ENCODE results near the gene GPR82. TPM values are rescaled to one million over a fixed set of nuclear protein-coding genes. Genes with fewer than 3 reads are reported as not detected.
"Not testable (repeated sequence)": the region's sequence is repeated elsewhere in the genome, so short reads cannot be mapped to it uniquely, and the experiment has no call there.

Gene GPR82, protein sequence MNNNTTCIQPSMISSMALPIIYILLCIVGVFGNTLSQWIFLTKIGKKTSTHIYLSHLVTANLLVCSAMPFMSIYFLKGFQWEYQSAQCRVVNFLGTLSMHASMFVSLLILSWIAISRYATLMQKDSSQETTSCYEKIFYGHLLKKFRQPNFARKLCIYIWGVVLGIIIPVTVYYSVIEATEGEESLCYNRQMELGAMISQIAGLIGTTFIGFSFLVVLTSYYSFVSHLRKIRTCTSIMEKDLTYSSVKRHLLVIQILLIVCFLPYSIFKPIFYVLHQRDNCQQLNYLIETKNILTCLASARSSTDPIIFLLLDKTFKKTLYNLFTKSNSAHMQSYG
- total RNA-seq (under 1 TPM; 0.39 to 0.89 TPM), polyA plus RNA-seq (0.59 TPM)

GRCh38 chrX:41723826-41724225 is at the start of gene GPR82:
TSS of gene GPR82 (plus strand) at chrX:41724181. CDS start at chrX:41727027, 2,846 bp downstream.
- Mint-ChIP-seq H3K9me3 (peaks cover 0 to 7% (median 2%) of the 10 kb centered on the region in 5 donors), H3K27me3 (no peaks in the 10 kb centered on the region), H3K4me3 (peak within 1 kb of the TSS in 4 of 7 donors; percentile 8 to 47 (median 35)), H3K27ac (peak within 1 kb of the TSS in 5 of 8 donors; percentile 10 to 68 (median 33)), H3K4me1 (peaks cover 49 to 65% (median 59%) of the 10 kb centered on the region in 3 donors), H3K36me3 (peaks cover 0 to 8% (median 2%) of the 10 kb centered on the region in 3 donors)
- Histone ChIP-seq H3K27me3 (ENCODE audit: insufficient read depth, low read length, poor library complexity, severe bottlenecking) (no peaks in the 10 kb centered on the region), H3K27ac (ENCODE audit: low read depth, low read length) (no peak within 1 kb of the TSS), H3K4me3 (ENCODE audit: low read length) (no peak within 1 kb of the TSS), H3K36me3 (ENCODE audit: insufficient read depth, low read length) (no peaks in the 10 kb centered on the region), H3K4me1 (ENCODE audit: insufficient read depth, low read length) (peaks cover 24% of the 10 kb centered on the region), H3K9me3 (ENCODE audit: low read length) (no peaks in the 10 kb centered on the region)
- POLR2A ChIA-PET = no interaction called here
- no peak for DNase-seq
- CTCF ChIA-PET = no interaction called here

DNA sequence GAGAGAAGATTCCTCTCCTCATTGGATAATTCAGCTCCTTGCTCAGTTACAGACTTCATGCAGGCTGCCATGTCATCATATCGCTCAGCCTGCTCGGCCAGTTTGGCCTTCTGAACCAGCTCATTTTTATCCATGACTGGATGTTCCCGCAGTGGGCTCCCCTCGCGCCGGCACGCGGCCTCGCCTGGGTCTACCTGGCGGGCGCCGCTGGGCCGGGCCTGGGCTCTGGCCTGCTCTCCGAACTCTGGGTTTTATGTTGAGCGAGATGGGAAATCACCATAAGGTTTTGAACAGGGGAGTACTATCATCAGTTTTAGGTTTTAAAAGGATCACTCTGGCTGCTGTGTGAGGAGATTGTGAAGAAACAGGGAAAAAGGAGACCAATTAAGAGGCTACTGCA is 47.6 kb upstream of the GPR82 start:
- CTCF ChIA-PET = not testable (repeated sequence)

DNA sequence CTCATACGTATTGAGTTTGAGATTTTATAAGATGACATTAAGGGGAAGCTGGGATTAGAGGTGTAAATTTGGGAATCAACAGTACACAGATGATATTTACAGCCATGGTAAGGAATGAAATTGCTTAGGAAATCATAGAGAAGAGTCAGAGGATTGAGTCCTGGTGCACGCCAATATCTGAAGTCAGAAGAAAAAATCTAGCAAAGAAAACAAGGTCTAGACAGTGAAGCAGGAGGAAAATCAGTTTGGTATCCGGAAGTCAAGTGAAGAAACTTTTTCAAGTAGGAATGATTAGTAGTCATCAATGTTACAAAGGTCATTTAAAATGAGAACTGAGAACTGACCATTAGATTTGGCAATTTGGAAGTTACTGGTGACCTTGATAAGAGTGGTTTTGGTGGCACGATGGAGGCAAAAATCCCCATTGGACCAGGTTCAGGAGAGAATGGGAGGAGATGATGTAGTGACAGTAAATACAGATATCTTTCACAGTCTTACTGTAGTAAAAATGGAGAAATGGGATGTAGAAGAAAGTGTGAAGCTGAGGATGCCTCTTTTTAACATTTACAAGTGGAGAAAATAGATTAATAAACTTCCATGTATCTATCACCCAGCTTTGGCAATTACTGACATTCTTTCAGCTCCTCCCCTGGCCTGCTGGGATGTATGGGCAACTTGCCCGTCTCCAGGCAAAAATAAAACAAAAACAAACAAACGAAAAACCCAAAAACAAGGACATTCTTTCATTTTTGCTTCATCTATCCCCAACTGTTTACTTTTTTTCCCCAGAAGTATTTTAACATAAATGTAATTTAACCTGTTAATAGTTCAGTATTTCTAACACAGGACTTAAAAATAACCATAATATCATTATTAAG is 46.6 kb upstream of the GPR82 start:
- H3K4me3 ChIP-seq (ENCODE audit: low read length) = no peak overlapping the region
- Mint-ChIP-seq H3K4me3 (no peak overlapping the region), H3K27ac (peak overlapping the region in 1 of 8 donors; percentile 13), H3K27me3 (peaks cover 0 to 2% of the 10 kb centered on the region in 2 donors), H3K36me3 (peaks cover 0 to 18% (median 4%) of the 10 kb centered on the region in 3 donors), H3K4me1 (peaks cover 5 to 17% (median 9%) of the 10 kb centered on the region in 3 donors), H3K9me3 (no peaks in the 10 kb centered on the region)
- ChIA-PET POLR2A (no interaction called here), CTCF (interaction anchor here (1.1 kb wide), 1 partner anchor 126 kb away, joined by 4 read pairs; no protein-coding TSS in a partner anchor)
- H3K9me3 ChIP-seq (ENCODE audit: low read length) = no peaks in the 10 kb centered on the region
- no peak overlapping the region for H3K27ac ChIP-seq (ENCODE audit: low read depth, low read length)
- no peaks in the 10 kb centered on the region for H3K27me3 ChIP-seq (ENCODE audit: insufficient read depth, low read length, poor library complexity, severe bottlenecking)
- H3K4me1 ChIP-seq (ENCODE audit: insufficient read depth, low read length) = no peaks in the 10 kb centered on the region
- no peak for DNase-seq
- no peaks in the 10 kb centered on the region for H3K36me3 ChIP-seq (ENCODE audit: insufficient read depth, low read length)

More for the DNA sequence above, 47.6 kb upstream of the GPR82 start:
- H3K4me3 ChIP-seq (ENCODE audit: low read length); H3K27me3 ChIP-seq (ENCODE audit: insufficient read depth, low read length, poor library complexity, severe bottlenecking); H3K27me3 Mint-ChIP-seq; H3K4me1 ChIP-seq (ENCODE audit: insufficient read depth, low read length); H3K9me3 ChIP-seq (ENCODE audit: low read length); H3K4me3 Mint-ChIP-seq; H3K36me3 ChIP-seq (ENCODE audit: insufficient read depth, low read length); H3K27ac ChIP-seq (ENCODE audit: low read depth, low read length); H3K9me3 Mint-ChIP-seq; DNase-seq; H3K27ac Mint-ChIP-seq: not testable (repeated sequence)
- H3K36me3 Mint-ChIP-seq = peaks cover 0 to 25% (median 4%) of the 10 kb centered on the region in 3 donors
- POLR2A ChIA-PET = interaction anchor here (0.6 kb wide), 1 partner anchor 1092 kb away, joined by 6 read pairs; no protein-coding TSS in a partner anchor
- peaks cover 5 to 17% (median 9%) of the 10 kb centered on the region in 3 donors for H3K4me1 Mint-ChIP-seq

- POLR2A ChIA-PET = no interaction called here
- Mint-ChIP-seq H3K36me3 (peaks cover 0 to 4% (median 0%) of the 10 kb centered on the region in 3 donors), H3K9me3 (no peaks in the 10 kb centered on the region), H3K27ac (no peak overlapping the region), H3K27me3 (peaks cover 0 to 5% of the 10 kb centered on the region in 2 donors), H3K4me1 (peaks cover 12 to 25% (median 14%) of the 10 kb centered on the region in 3 donors), H3K4me3 (no peak overlapping the region)
- Histone ChIP-seq H3K36me3 (ENCODE audit: insufficient read depth, low read length) (no peaks in the 10 kb centered on the region), H3K27me3 (ENCODE audit: insufficient read depth, low read length, poor library complexity, severe bottlenecking) (no peaks in the 10 kb centered on the region), H3K4me1 (ENCODE audit: insufficient read depth, low read length) (no peaks in the 10 kb centered on the region), H3K4me3 (ENCODE audit: low read length) (no peak overlapping the region), H3K9me3 (ENCODE audit: low read length) (no peaks in the 10 kb centered on the region), H3K27ac (ENCODE audit: low read depth, low read length) (no peak overlapping the region)
- no peak for DNase-seq
- CTCF ChIA-PET = no interaction called here
These were observed 39.8 kb upstream of the GPR82 start for GRCh38 chrX:41684138-41684537.

GRCh38 chrX:41684940-41685339 is 39.0 kb upstream of the GPR82 start:
- no peak for DNase-seq
- ChIA-PET POLR2A (no interaction called here), CTCF (no interaction called here)
- H3K27ac ChIP-seq (ENCODE audit: low read depth, low read length) = no peak overlapping the region
- Mint-ChIP-seq H3K27ac (no peak overlapping the region), H3K36me3 (peaks cover 0 to 2% (median 0%) of the 10 kb centered on the region in 3 donors), H3K4me1 (peaks cover 13 to 29% (median 18%) of the 10 kb centered on the region in 3 donors), H3K4me3 (no peak overlapping the region), H3K27me3 (peaks cover 0 to 5% of the 10 kb centered on the region in 2 donors), H3K9me3 (no peaks in the 10 kb centered on the region)
- H3K9me3 ChIP-seq (ENCODE audit: low read length) = no peaks in the 10 kb centered on the region
- H3K4me3 ChIP-seq (ENCODE audit: low read length) = no peak overlapping the region
- H3K4me1 ChIP-seq (ENCODE audit: insufficient read depth, low read length) = no peaks in the 10 kb centered on the region
- H3K36me3 ChIP-seq (ENCODE audit: insufficient read depth, low read length) = no peaks in the 10 kb centered on the region
- H3K27me3 ChIP-seq (ENCODE audit: insufficient read depth, low read length, poor library complexity, severe bottlenecking) = no peaks in the 10 kb centered on the region

DNA sequence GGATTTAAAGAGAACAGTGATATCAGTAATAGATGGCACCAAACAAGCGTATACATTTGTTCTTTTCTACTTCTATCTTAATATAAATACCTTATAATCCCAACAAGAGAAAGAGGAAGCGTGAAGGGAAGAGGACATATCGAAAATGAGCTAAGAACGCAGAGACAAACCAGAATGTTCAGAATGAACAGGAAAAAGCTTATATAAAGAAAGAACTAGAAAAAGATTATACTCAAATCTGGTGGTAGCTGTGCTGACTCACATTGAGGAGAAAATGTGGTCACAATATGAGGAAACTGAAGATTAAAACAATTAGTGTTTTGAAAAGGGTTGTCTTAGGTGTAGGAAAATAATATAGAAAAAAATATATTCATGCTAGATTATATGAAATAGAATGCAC is 37.2 kb upstream of the GPR82 start:
- H3K27ac ChIP-seq (ENCODE audit: low read depth, low read length) = no peak overlapping the region
- CTCF ChIA-PET = no interaction called here
- Mint-ChIP-seq H3K4me3 (no peak overlapping the region), H3K36me3 (no peaks in the 10 kb centered on the region), H3K4me1 (peaks cover 15 to 38% (median 24%) of the 10 kb centered on the region in 3 donors), H3K9me3 (peaks cover 0 to 2% (median 0%) of the 10 kb centered on the region in 5 donors), H3K27me3 (peaks cover 0 to 5% of the 10 kb centered on the region in 2 donors), H3K27ac (no peak overlapping the region)
- POLR2A ChIA-PET = no interaction called here
- H3K4me3 ChIP-seq (ENCODE audit: low read length) = no peak overlapping the region
- DNase-seq = no peak
- H3K36me3 ChIP-seq (ENCODE audit: insufficient read depth, low read length) = no peaks in the 10 kb centered on the region
- H3K4me1 ChIP-seq (ENCODE audit: insufficient read depth, low read length) = no peaks in the 10 kb centered on the region
- H3K27me3 ChIP-seq (ENCODE audit: insufficient read depth, low read length, poor library complexity, severe bottlenecking) = no peaks in the 10 kb centered on the region
- H3K9me3 ChIP-seq (ENCODE audit: low read length) = no peaks in the 10 kb centered on the region

DNA sequence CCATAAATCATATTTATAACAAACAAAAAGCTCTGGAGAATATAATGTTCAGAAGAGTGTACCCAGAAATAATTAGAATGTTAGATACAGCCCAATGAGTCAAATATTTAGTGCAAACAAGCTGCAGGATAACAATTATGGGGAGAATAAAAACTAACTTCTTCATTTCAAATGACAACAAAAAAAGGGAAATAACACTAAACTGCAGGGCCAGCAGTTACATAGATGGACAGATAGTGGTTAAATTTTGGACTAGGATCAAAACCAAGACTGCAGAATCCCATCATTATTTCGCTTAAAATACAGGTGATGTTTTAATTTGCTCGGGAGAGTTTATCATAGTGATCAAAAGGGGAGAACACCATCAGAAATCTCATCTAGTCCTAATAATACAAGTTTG is 35.8 kb upstream of the GPR82 start:
- H3K4me3 Mint-ChIP-seq = no peak overlapping the region
- peaks cover 0 to 5% of the 10 kb centered on the region in 2 donors for H3K27me3 Mint-ChIP-seq
- POLR2A ChIA-PET = interaction anchor here (1.0 kb wide), 1 partner anchor 32 kb away, joined by 3 read pairs; no protein-coding TSS in a partner anchor
- DNase-seq = no peak
- peaks cover 0 to 2% (median 0%) of the 10 kb centered on the region in 5 donors for H3K9me3 Mint-ChIP-seq
- CTCF ChIA-PET = no interaction called here
- H3K36me3 ChIP-seq (ENCODE audit: insufficient read depth, low read length) = no peaks in the 10 kb centered on the region
- H3K9me3 ChIP-seq (ENCODE audit: low read length) = no peaks in the 10 kb centered on the region
- H3K27me3 ChIP-seq (ENCODE audit: insufficient read depth, low read length, poor library complexity, severe bottlenecking) = no peaks in the 10 kb centered on the region
- H3K36me3 Mint-ChIP-seq = peaks cover 0 to 3% (median 0%) of the 10 kb centered on the region in 3 donors
- peaks cover 24 to 48% (median 34%) of the 10 kb centered on the region in 3 donors for H3K4me1 Mint-ChIP-seq
- H3K4me3 ChIP-seq (ENCODE audit: low read length) = no peak overlapping the region
- no peak overlapping the region for H3K27ac ChIP-seq (ENCODE audit: low read depth, low read length)
- no peak overlapping the region for H3K27ac Mint-ChIP-seq
- H3K4me1 ChIP-seq (ENCODE audit: insufficient read depth, low read length) = no peaks in the 10 kb centered on the region

All from CD8-positive, alpha-beta memory T cell (primary cell).